HL-60/S4 treated with retinoic acid at 250 ng/mL for 4 days and 3 days (cell line): ENCODE measurements around the gene GPC5.

ENCODE experiments used
- in situ Hi-C: fragments of 300-500 bp; cut with MboI; formaldehyde crosslinking; loops from 2 replicates; pipeline ENCODE4 v1.7.0; 2022; ENCODE audit warnings: low sequenced_read_pairs

GPC5 gene

GRCh38 chr13:91533354-91533753 is 134.9 kb downstream of the GPC5 start:
- in situ Hi-C loops = no loop called here

- in situ Hi-C loops = no loop called here
Measured at GRCh38 chr13:91534996-91535395, 136.6 kb downstream of the GPC5 start.

GRCh38 chr13:91537376-91537775 is 139.0 kb downstream of the GPC5 start:
- in situ Hi-C loops = no loop called here

GRCh38 chr13:91539286-91540157 is 141.1 kb downstream of the GPC5 start:
- in situ Hi-C loops = no loop called here

- in situ Hi-C loops = no loop called here
Measured at GRCh38 chr13:91540158-91540736, 141.8 kb downstream of the GPC5 start.

GRCh38 chr13:91544723-91545122 is 146.3 kb downstream of the GPC5 start:
- in situ Hi-C loops = no loop called here

DNA sequence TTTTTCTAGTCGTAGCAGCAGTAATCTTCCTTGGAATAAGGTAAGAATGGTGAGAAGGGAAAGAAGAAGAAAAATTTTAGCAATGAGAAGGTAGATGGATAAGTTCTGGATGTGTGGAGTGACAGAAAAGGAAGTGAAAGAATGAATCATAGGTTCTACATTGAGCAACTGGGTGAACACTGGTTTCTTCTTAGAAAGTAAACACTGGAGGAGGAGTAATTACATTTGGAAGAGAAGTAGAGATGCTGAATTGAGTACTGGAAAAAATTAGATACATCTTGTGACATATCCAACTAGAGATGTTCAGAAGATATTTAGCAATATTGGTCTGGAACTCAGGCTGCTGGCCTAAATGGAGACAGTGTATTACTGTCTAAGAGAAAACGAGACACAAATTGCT is 148.5 kb downstream of the GPC5 start:
- in situ Hi-C loops = no loop called here

- in situ Hi-C loops = no loop called here
Measured at GRCh38 chr13:91553584-91553983, 155.2 kb downstream of the GPC5 start.

GRCh38 chr13:91554101-91554500 is 155.7 kb downstream of the GPC5 start:
- in situ Hi-C loops = no loop called here

GRCh38 chr13:91557328-91558090 is 159.1 kb downstream of the GPC5 start:
- in situ Hi-C loops = no loop called here

- in situ Hi-C loops = no loop called here
Measured at GRCh38 chr13:91563799-91564198, 165.4 kb downstream of the GPC5 start.

DNA sequence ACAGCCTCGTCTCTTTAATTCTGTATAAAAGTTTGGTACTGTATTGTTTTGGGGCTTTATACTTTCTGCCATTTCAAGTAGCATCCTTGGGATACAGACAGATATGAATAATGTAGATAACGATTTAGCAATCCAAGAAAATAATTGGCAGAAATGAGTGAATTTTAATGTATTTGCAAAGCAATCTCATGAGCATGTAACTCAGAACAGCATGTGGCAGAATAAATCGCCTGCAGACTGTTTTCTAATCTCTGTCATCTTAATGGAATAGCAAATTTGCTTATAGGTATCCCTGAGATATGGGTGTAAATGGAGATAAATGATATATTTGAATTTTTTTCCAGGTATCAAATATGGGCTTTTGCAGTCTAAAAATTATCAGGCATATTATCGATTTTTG is 166.0 kb downstream of the GPC5 start:
- in situ Hi-C loops = no loop called here

DNA sequence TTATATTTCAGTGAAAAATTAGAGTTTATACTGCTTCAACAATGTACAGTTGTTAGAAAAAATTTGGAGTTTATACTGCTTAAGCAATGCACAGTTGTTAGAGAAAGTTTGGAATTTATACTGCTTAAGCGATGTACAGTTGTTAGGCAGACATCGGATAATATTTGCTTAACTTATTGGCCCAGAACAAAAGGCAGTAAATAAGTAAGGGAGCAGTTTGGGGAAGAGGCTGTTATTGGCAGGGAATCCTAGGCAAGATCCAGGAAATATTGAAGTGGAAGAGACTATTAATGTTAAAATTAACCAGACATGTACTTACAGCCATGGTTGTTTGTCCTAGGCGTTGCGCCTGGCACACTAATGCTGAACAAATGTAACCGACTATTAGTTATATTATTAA is 166.9 kb downstream of the GPC5 start:
- in situ Hi-C loops = no loop called here

- in situ Hi-C loops = no loop called here
Measured at GRCh38 chr13:91567485-91568207, 169.2 kb downstream of the GPC5 start.

GRCh38 chr13:91571681-91572080 is 173.3 kb downstream of the GPC5 start:
- in situ Hi-C loops = no loop called here

DNA sequence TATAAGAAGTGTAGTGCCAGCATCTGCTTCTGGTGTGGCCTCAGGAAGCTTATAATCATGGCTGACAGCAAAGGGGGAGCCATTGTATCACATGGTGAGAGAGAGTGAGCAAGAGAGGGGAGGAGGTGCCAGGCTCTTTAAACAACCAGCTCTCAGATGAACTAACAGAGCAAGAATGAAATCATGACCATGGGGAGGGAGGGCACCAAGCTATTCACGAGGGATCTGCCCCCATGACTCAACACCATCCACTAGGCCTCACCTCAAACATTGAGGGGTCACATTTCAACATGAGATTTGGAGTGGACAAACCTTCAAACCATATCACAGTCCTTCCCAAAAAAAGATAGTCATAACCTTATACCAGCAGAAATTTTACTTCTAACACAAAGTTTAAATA is 174.0 kb downstream of the GPC5 start:
- in situ Hi-C loops = no loop called here

DNA sequence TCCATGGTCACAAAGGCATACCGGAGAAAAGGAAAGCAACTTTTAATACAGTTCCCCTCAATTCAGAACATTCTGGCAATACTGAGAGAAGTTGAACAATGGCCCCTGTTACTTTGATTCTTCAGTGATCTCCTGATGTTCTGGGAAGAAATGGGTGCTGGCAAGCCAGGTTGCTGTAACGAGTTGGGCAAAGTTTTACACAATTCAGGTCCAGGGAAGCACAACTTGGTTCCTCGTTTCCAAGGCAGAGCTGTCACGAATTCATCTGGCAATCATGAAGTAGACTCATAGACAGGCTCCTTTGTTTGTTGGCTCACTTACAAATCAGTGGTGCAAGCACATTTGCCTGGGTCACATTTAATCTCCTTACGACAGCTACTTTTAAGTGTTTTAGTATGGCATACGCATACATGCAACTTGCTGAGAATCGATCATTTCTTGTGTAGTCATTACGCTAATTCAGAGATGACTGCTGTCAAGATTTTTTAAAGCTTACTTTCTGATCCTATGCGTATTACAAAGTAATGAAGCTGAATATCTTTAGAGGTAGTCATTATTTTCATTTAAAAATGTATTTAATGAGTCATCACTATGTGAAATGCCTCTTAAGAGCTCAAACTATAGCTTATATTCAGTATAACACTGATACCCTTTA is 174.7 kb downstream of the GPC5 start:
- in situ Hi-C loops = no loop called here

DNA sequence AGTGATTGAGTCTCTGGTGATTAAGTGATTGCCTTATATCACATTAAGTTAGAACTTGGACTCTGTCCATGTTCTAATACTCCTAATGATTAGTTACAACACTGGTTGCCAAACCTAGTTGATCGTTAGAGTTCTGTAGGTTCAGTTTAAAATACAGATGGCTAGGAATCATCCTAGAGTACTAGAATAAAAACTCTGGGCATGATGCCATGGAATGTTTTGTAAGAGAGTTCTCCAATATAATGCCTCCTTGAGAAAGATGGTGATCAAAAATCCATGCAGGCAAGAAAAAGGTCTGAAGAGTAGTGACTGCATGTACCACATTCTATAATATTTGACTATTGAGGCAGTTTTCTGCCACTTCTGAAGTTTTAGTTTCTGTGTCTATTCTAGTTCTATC is 176.3 kb downstream of the GPC5 start:
- in situ Hi-C loops = no loop called here

- in situ Hi-C loops = no loop called here
Measured at GRCh38 chr13:91576590-91576989, 178.2 kb downstream of the GPC5 start.

- in situ Hi-C loops = no loop called here
Measured at GRCh38 chr13:91579320-91579719, 180.9 kb downstream of the GPC5 start.

GRCh38 chr13:91580749-91581148 is 182.3 kb downstream of the GPC5 start:
- in situ Hi-C loops = no loop called here
